ENCODE data around the gene CES2. TPM values are rescaled to one million over a fixed set of nuclear protein-coding genes. Genes with fewer than 3 reads are reported as not detected.
A peak's percentile ranks its signal among the peaks of the same experiment; 100 is the strongest.

CES2 gene
- total RNA-seq, 1 experiment from 2014 or later = 37.6 TPM

GRCh38 chr16:66899945-66900710 is 35.2 kb upstream of the CES2 start:
- BruUV-seq (replicated peaks) = no TSS peak
- ChIA-PET POLR2A (ENCODE audit: low non-redundant PET) (interaction anchor here (0.6 kb wide), 1 partner anchor 20 kb away, joined by 4 read pairs; no protein-coding TSS in a partner anchor), CTCF (no interaction called here)
- no peaks in the 10 kb centered on the region for H3K27me3 ChIP-seq (replicated peaks; ENCODE audit: insufficient read depth, low read depth, low read length, poor library complexity)
- intact Hi-C loops (cut with micrococcal nuclease; ENCODE audit: unreplicated experiment) = loop anchor here (5.0 to 10.0 kb wide), 2 partner anchors 47 to 255 kb away; partner anchors contain the start of genes B3GNT9, FBXL8 and TRADD
- peaks cover 10% of the 10 kb centered on the region for H3K4me1 ChIP-seq (ENCODE audit: insufficient read depth, low read length, poor library complexity, severe bottlenecking)
- peak; percentile 63 for DNase-seq (ENCODE audit: low spot score)
- H3K4me3 ChIP-seq (ENCODE audit: low read depth, low read length, poor library complexity, severe bottlenecking) = no peak overlapping the region
- no peaks in the 10 kb centered on the region for H3K36me3 ChIP-seq (ENCODE audit: insufficient read depth, low read length, poor library complexity, severe bottlenecking)
- no peaks in the 10 kb centered on the region for H3K9me3 ChIP-seq (ENCODE audit: low read depth, low read length, poor library complexity, severe bottlenecking)
- no peak overlapping the region for H3K27ac ChIP-seq (ENCODE audit: low read depth, low read length, poor library complexity, severe bottlenecking)
- TF ChIP-seq CTCF (conservative IDR thresholded peaks at IDR 0.05; ENCODE audit: low read depth, low read length) (no peak), EZH2 (IDR thresholded peaks at IDR 0.05; ENCODE audit: borderline replicate concordance, low read depth, low read length, poor library complexity, severe bottlenecking) (no peak)

GRCh38 chr16:66900721-66901441 is 34.4 kb upstream of the CES2 start:
- no peak overlapping the region for H3K27ac ChIP-seq (ENCODE audit: low read depth, low read length, poor library complexity, severe bottlenecking)
- CTCF ChIA-PET = no interaction called here
- BruUV-seq (replicated peaks) = no TSS peak
- DNase-seq (ENCODE audit: low spot score) = no peak
- H3K9me3 ChIP-seq (ENCODE audit: low read depth, low read length, poor library complexity, severe bottlenecking) = no peaks in the 10 kb centered on the region
- intact Hi-C loops (cut with micrococcal nuclease; ENCODE audit: unreplicated experiment) = no loop called here
- POLR2A ChIA-PET (ENCODE audit: low non-redundant PET) = no interaction called here
- TF ChIP-seq CTCF (conservative IDR thresholded peaks at IDR 0.05; ENCODE audit: low read depth, low read length) = no peak
- no peak for TF ChIP-seq EZH2 (IDR thresholded peaks at IDR 0.05; ENCODE audit: borderline replicate concordance, low read depth, low read length, poor library complexity, severe bottlenecking)
- peaks cover 18% of the 10 kb centered on the region for H3K4me1 ChIP-seq (ENCODE audit: insufficient read depth, low read length, poor library complexity, severe bottlenecking)
- no peak overlapping the region for H3K4me3 ChIP-seq (ENCODE audit: low read depth, low read length, poor library complexity, severe bottlenecking)
- no peaks in the 10 kb centered on the region for H3K27me3 ChIP-seq (replicated peaks; ENCODE audit: insufficient read depth, low read depth, low read length, poor library complexity)
- H3K36me3 ChIP-seq (ENCODE audit: insufficient read depth, low read length, poor library complexity, severe bottlenecking) = no peaks in the 10 kb centered on the region

GRCh38 chr16:66901626-66902025 is 33.7 kb upstream of the CES2 start:
- no peak for DNase-seq (ENCODE audit: low spot score)

More at GRCh38 chr16:66901626-66902025, 33.7 kb upstream of the CES2 start:
- no peaks in the 10 kb centered on the region for H3K36me3 ChIP-seq (ENCODE audit: insufficient read depth, low read length, poor library complexity, severe bottlenecking)
- no peak overlapping the region for H3K27ac ChIP-seq (ENCODE audit: low read depth, low read length, poor library complexity, severe bottlenecking)
- peaks cover 20% of the 10 kb centered on the region for H3K4me1 ChIP-seq (ENCODE audit: insufficient read depth, low read length, poor library complexity, severe bottlenecking)
- BruUV-seq (replicated peaks) = no TSS peak
- ChIA-PET POLR2A (ENCODE audit: low non-redundant PET) (no interaction called here), CTCF (no interaction called here)
- no peaks in the 10 kb centered on the region for H3K27me3 ChIP-seq (replicated peaks; ENCODE audit: insufficient read depth, low read depth, low read length, poor library complexity)
- H3K9me3 ChIP-seq (ENCODE audit: low read depth, low read length, poor library complexity, severe bottlenecking) = no peaks in the 10 kb centered on the region
- no peak overlapping the region for H3K4me3 ChIP-seq (ENCODE audit: low read depth, low read length, poor library complexity, severe bottlenecking)
- intact Hi-C loops (cut with micrococcal nuclease; ENCODE audit: unreplicated experiment) = no loop called here
- no peak for TF ChIP-seq EZH2 (IDR thresholded peaks at IDR 0.05; ENCODE audit: borderline replicate concordance, low read depth, low read length, poor library complexity, severe bottlenecking)
- no peak for TF ChIP-seq CTCF (conservative IDR thresholded peaks at IDR 0.05; ENCODE audit: low read depth, low read length)

All from A673 (cell line).